SU-DHL-6 (cell line): ENCODE data around the gene PPP1R3C.

ENCODE experiments used
- H2AFZ ChIP-seq: fragments of 200-600 bp; sonication (generic); 2 replicates; pipeline ENCODE4 v1.6.1; 2014; ENCODE audit warnings: low read depth, mild to moderate bottlenecking, moderate library complexity, mixed read lengths, antibody characterized with exemption, low read length; ENCODE audit not compliant: severe bottlenecking
- H3F3A ChIP-seq: fragments of 200-600 bp; shearing (Covaris generic); 2 replicates; pipeline ENCODE4 v1.6.0; 2016; ENCODE audit warnings: antibody characterized with exemption, mild to moderate bottlenecking; ENCODE audit not compliant: insufficient read depth
- H3K27ac ChIP-seq: fragments of 200-600 bp; sonication (generic); 2 replicates; pipeline ENCODE4 v1.5.1; 2016; ENCODE audit warnings: low read depth, mild to moderate bottlenecking, low read length, moderate library complexity, mixed read lengths
- H3K27me3 ChIP-seq: fragments of 200-600 bp; sonication (generic), shearing (Covaris generic); 2 replicates; pipeline ENCODE4 v1.6.0; 2014; ENCODE audit warnings: mild to moderate bottlenecking, low read length
- H3K36me3 ChIP-seq: fragments of 200-600 bp; sonication (generic); 2 replicates; pipeline ENCODE4 v1.6.1; 2014; ENCODE audit warnings: mild to moderate bottlenecking, low read length, mixed read lengths
- H3K4me2 ChIP-seq: fragments of 300-600, 200-600 bp; shearing (Covaris generic), sonication (generic); 2 replicates; pipeline ENCODE4 v1.6.0; 2014; ENCODE audit warnings: low read length, low read depth, mild to moderate bottlenecking; ENCODE audit not compliant: poor library complexity, severe bottlenecking
- H3K4me3 ChIP-seq: fragments of 200-600 bp; sonication (generic); 2 replicates; pipeline ENCODE4 v1.5.1; 2014; ENCODE audit warnings: antibody characterized with exemption, low read length, mild to moderate bottlenecking, mixed read lengths; ENCODE audit not compliant: insufficient read depth, poor library complexity, severe bottlenecking
- H3K79me2 ChIP-seq: fragments of 200-600 bp; sonication (generic); 2 replicates; pipeline ENCODE4 v1.6.1; 2014; ENCODE audit warnings: mild to moderate bottlenecking, low read length, moderate library complexity; ENCODE audit not compliant: insufficient read depth
- H3K9ac ChIP-seq: fragments of 200-600 bp; sonication (generic); 2 replicates; pipeline ENCODE4 v1.7.0; 2014; ENCODE audit warnings: mild to moderate bottlenecking, low read length
- H3K9me2 ChIP-seq: fragments of 200-600 bp; sonication (generic); replicated peaks from 2 replicates; pipeline ENCODE4 v1.6.1; 2014; ENCODE audit warnings: low read length; ENCODE audit not compliant: insufficient read depth
- H3K9me3 ChIP-seq: fragments of 200-600 bp; sonication (generic); 2 replicates; pipeline ENCODE4 v1.6.1; 2014; ENCODE audit warnings: low read length, mixed read lengths; ENCODE audit not compliant: insufficient read depth
- H4K20me1 ChIP-seq: fragments of 200-600 bp; sonication (generic); 2 replicates; pipeline ENCODE4 v1.6.1; 2014; ENCODE audit warnings: low read depth, mild to moderate bottlenecking, antibody characterized with exemption, low read length, moderate library complexity, mixed read lengths
- CTCF ChIP-seq: fragments of 200-600 bp; sonication (generic); IDR thresholded peaks from one replicate; pipeline ENCODE4 v1.5.1; 2017; ENCODE audit warnings: antibody characterized with exemption, mild to moderate bottlenecking, low read length, moderate library complexity; ENCODE audit not compliant: insufficient read depth, poor library complexity, severe bottlenecking
- EZH2phosphoT487 ChIP-seq: fragments of 200-600 bp; sonication (generic), shearing (Covaris generic); conservative IDR thresholded peaks from 2 replicates; pipeline ENCODE4 v1.6.1; 2018; ENCODE audit warnings: mild to moderate bottlenecking, antibody characterized with exemption, low read length, moderate library complexity, mixed read lengths

PPP1R3C gene

GRCh38 chr10:91598211-91598977 lies 34.5 kb downstream of the PPP1R3C start:
- H3K27me3 ChIP-seq = 0 out of 2 replicates have a peak, but pooled peaks cover 2% of the 10 kb centered on the region
- H3K4me2 ChIP-seq = no peak overlapping the region
- H3K9me3 ChIP-seq = no peaks in the 10 kb centered on the region
- no peaks in the 10 kb centered on the region for H3K79me2 ChIP-seq
- no peak overlapping the region for H3K27ac ChIP-seq
- no peaks in the 10 kb centered on the region for H3F3A ChIP-seq
- no peaks in the 10 kb centered on the region for H3K9me2 ChIP-seq
- no peak overlapping the region for H2AFZ ChIP-seq
- H4K20me1 ChIP-seq = no peaks in the 10 kb centered on the region
- H3K36me3 ChIP-seq = no peaks in the 10 kb centered on the region
- no peak overlapping the region for H3K9ac ChIP-seq
- TF ChIP-seq EZH2phosphoT487 (no peak), CTCF (no peak)
- no peak overlapping the region for H3K4me3 ChIP-seq

- H3F3A ChIP-seq = no peaks in the 10 kb centered on the region
- H4K20me1 ChIP-seq = no peaks in the 10 kb centered on the region
- no peaks in the 10 kb centered on the region for H3K9me2 ChIP-seq
- no peak overlapping the region for H2AFZ ChIP-seq
- H3K79me2 ChIP-seq = no peaks in the 10 kb centered on the region
- H3K9me3 ChIP-seq = no peaks in the 10 kb centered on the region
- no peak overlapping the region for H3K27ac ChIP-seq
- H3K4me2 ChIP-seq = no peak overlapping the region
- no peaks in the 10 kb centered on the region for H3K36me3 ChIP-seq
- TF ChIP-seq EZH2phosphoT487 (no peak), CTCF (no peak)
- H3K27me3 ChIP-seq = 0 out of 2 replicates have a peak, but pooled peaks cover 2% of the 10 kb centered on the region
- H3K9ac ChIP-seq = no peak overlapping the region
- H3K4me3 ChIP-seq = no peak overlapping the region
Observed at GRCh38 chr10:91597197-91597881, 35.5 kb downstream of the PPP1R3C start.

GRCh38 chr10:91596825-91597196 lies 36.1 kb downstream of the PPP1R3C start:
- no peak overlapping the region for H3K4me2 ChIP-seq
- no peak overlapping the region for H3K27ac ChIP-seq
- no peaks in the 10 kb centered on the region for H3K9me2 ChIP-seq
- H3F3A ChIP-seq = no peaks in the 10 kb centered on the region
- no peak overlapping the region for H2AFZ ChIP-seq
- no peaks in the 10 kb centered on the region for H3K79me2 ChIP-seq
- TF ChIP-seq CTCF (no peak), EZH2phosphoT487 (no peak)
- no peaks in the 10 kb centered on the region for H4K20me1 ChIP-seq
- H3K27me3 ChIP-seq = 0 out of 2 replicates have a peak, but pooled peaks cover 2% of the 10 kb centered on the region
- H3K9ac ChIP-seq = no peak overlapping the region
- no peak overlapping the region for H3K4me3 ChIP-seq
- no peaks in the 10 kb centered on the region for H3K36me3 ChIP-seq
- H3K9me3 ChIP-seq = no peaks in the 10 kb centered on the region
